ACHN (cell line): ENCODE results near the gene FAR1.
A peak's percentile ranks its signal among the peaks of the same experiment; 100 is the strongest.

Experiments used
- DNase-seq: peaks from one replicate; pipeline ENCODE4 v3.0.0-alpha.2; 2015
- in situ Hi-C: cut with HindIII; loops from 2 replicates; pipeline ENCODE4 v1.10.0; 2017; ENCODE audit warnings: low sequenced_read_pairs, low pct_ligation_motif_present, low pct_unique_long_range_greater_than_20kb

Gene FAR1

GRCh38 chr11:13763341-13763740 is 94.9 kb downstream of the FAR1 start:
- in situ Hi-C loops, result no loop called here
- no peak for DNase-seq

- DNase-seq, result no peak
- in situ Hi-C loops, result no loop called here
Observed at GRCh38 chr11:13765886-13766285, 97.4 kb downstream of the FAR1 start.

- DNase-seq, result no peak
Observed at GRCh38 chr11:13767471-13767870, 99.0 kb downstream of the FAR1 start.

GRCh38 chr11:13769188-13769587 is 100.7 kb downstream of the FAR1 start:
- no peak for DNase-seq
- in situ Hi-C loops, result no loop called here

More at GRCh38 chr11:13767471-13767870, 99.0 kb downstream of the FAR1 start:
- in situ Hi-C loops, result no loop called here

GRCh38 chr11:13771151-13771550 is 102.7 kb downstream of the FAR1 start:
- in situ Hi-C loops, result no loop called here
- DNase-seq, result no peak

GRCh38 chr11:13772223-13773046 is 104.0 kb downstream of the FAR1 start:
- in situ Hi-C loops, result no loop called here
- DNase-seq, result peak; percentile 62

GRCh38 chr11:13775471-13775870 is 107.0 kb downstream of the FAR1 start:
- in situ Hi-C loops, result no loop called here
- no peak for DNase-seq

GRCh38 chr11:13776134-13776815 is 107.8 kb downstream of the FAR1 start:
- DNase-seq, result no peak
- in situ Hi-C loops, result no loop called here

GRCh38 chr11:13777341-13777985 is 109.0 kb downstream of the FAR1 start:
- no peak for DNase-seq
- in situ Hi-C loops, result no loop called here

GRCh38 chr11:13778345-13778744 is 109.9 kb downstream of the FAR1 start:
- in situ Hi-C loops, result no loop called here
- DNase-seq, result no peak

GRCh38 chr11:13781153-13781552 is 112.7 kb downstream of the FAR1 start:
- in situ Hi-C loops, result no loop called here
- no peak for DNase-seq
